AG04449 (cell line): ENCODE data around the gene RPL32.
"Not testable (repeated sequence)": the region's sequence is repeated elsewhere in the genome, so short reads cannot be mapped to it uniquely, and the experiment has no call there.

Source experiments
- CTCF ChIA-PET: fragments of 350-600 bp; formaldehyde crosslinking; extraction: SDS; loops from one replicate; lab custom pipeline; 2021; ENCODE audit warnings: antibody characterized with exemption; lab: Yijun Ruan, JAX
- POLR2A ChIA-PET: fragments of 400-600, 350-600 bp; formaldehyde crosslinking; extraction: SDS; loops from one replicate; lab custom pipeline; 2020; ENCODE audit warnings: antibody characterized with exemption, inconsistent platforms; lab: Yijun Ruan, JAX
- DNase-seq: peaks from one replicate; pipeline ENCODE4 v3.0.0-alpha.2; 2010; ENCODE audit warnings: low read depth, low spot score
- H3K4me3 ChIP-seq: 2 replicates; pipeline ENCODE4 v1.5.1; 2011; ENCODE audit warnings: low read depth, mild to moderate bottlenecking, control low read depth, low read length
- CTCF ChIP-seq: IDR thresholded peaks from one replicate; pipeline ENCODE4 v1.5.1; 2011; ENCODE audit warnings: mild to moderate bottlenecking, moderate library complexity, low read length, control low read depth, inconsistent platforms; ENCODE audit not compliant: insufficient read depth; ENCODE audit errors: missing control alignments

Gene RPL32

GRCh38 chr3:12793701-12794100 is 47.7 kb downstream of the RPL32 start:
- TF ChIP-seq CTCF = no peak
- CTCF ChIA-PET = interaction anchor here (1.6 to 7.9 kb wide), 2 partner anchors 15 to 48 kb away, joined by 4 to 49 read pairs; partner anchors contain the start of gene RPL32
- no peak overlapping the region for H3K4me3 ChIP-seq
- no peak for DNase-seq
- POLR2A ChIA-PET = no interaction called here

GRCh38 chr3:12791430-12791829 is 49.9 kb downstream of the RPL32 start:
- ChIA-PET POLR2A (no interaction called here), CTCF (interaction anchor here (0.7 to 7.9 kb wide), 3 partner anchors 14 to 41 kb away, joined by 3 to 49 read pairs (median 3); no protein-coding TSS in a partner anchor)
- DNase-seq = no peak
- H3K4me3 ChIP-seq = no peak overlapping the region
- TF ChIP-seq CTCF = no peak

GRCh38 chr3:12787967-12788690 is 53.2 kb downstream of the RPL32 start:
- CTCF ChIA-PET = interaction anchor here (1.1 to 3.5 kb wide), 14 partner anchors 10 to 107 kb away, joined by 3 to 39 read pairs (median 8); partner anchors contain the start of gene CAND2
- POLR2A ChIA-PET = not testable (repeated sequence)

GRCh38 chr3:12787346-12787745 is 54.0 kb downstream of the RPL32 start:
- TF ChIP-seq CTCF = peak; percentile 37
- H3K4me3 ChIP-seq, DNase-seq, POLR2A ChIA-PET: not testable (repeated sequence)
- CTCF ChIA-PET = interaction anchor here (0.6 to 3.5 kb wide), 17 partner anchors 9 to 187 kb away, joined by 3 to 39 read pairs (median 8); partner anchors contain the start of genes CAND2 and RPL32

More at GRCh38 chr3:12787967-12788690, 53.2 kb downstream of the RPL32 start:
- H3K4me3 ChIP-seq, DNase-seq: not testable (repeated sequence)

GRCh38 chr3:12785096-12785495 is 56.3 kb downstream of the RPL32 start:
- TF ChIP-seq CTCF = no peak
- POLR2A ChIA-PET = no interaction called here
- no peak for DNase-seq
- CTCF ChIA-PET = no interaction called here
- H3K4me3 ChIP-seq = no peak overlapping the region
